Measurements from ENCODE around the gene SORT1.

- TF ChIP-seq, protein P1, sequence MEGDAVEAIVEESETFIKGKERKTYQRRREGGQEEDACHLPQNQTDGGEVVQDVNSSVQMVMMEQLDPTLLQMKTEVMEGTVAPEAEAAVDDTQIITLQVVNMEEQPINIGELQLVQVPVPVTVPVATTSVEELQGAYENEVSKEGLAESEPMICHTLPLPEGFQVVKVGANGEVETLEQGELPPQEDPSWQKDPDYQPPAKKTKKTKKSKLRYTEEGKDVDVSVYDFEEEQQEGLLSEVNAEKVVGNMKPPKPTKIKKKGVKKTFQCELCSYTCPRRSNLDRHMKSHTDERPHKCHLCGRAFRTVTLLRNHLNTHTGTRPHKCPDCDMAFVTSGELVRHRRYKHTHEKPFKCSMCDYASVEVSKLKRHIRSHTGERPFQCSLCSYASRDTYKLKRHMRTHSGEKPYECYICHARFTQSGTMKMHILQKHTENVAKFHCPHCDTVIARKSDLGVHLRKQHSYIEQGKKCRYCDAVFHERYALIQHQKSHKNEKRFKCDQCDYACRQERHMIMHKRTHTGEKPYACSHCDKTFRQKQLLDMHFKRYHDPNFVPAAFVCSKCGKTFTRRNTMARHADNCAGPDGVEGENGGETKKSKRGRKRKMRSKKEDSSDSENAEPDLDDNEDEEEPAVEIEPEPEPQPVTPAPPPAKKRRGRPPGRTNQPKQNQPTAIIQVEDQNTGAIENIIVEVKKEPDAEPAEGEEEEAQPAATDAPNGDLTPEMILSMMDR (conservative IDR thresholded peaks at IDR 0.05 in 1 of 2, IDR thresholded peaks at IDR 0.05 in 1 of 2; ENCODE audit: extremely low read depth in 1 of 2, insufficient read depth in 1 of 2, low read depth in 1 of 2, low read length in 2 of 2): no peak
- no peak for TF ChIP-seq EZH2 (IDR thresholded peaks at IDR 0.05; ENCODE audit: borderline replicate concordance, low read length)
These were observed 25.4 kb downstream of the SORT1 start for GRCh38 chr1:109372281-109372680.
